Cortex of kidney (tissue), 1 donor: ENCODE data around the gene GRPR.
"Not testable (repeated sequence)": the region's sequence is repeated elsewhere in the genome, so short reads cannot be mapped to it uniquely, and the experiment has no call there.

ENCODE experiments used
- DNase-seq: peaks from one replicate; lab custom pipeline; 2025; lab: John Stamatoyannopoulos, UW

GRPR gene

GRCh38 chrX:16183843-16184242 is 60.5 kb downstream of the GRPR start:
- DNase-seq: not testable (repeated sequence)

DNA sequence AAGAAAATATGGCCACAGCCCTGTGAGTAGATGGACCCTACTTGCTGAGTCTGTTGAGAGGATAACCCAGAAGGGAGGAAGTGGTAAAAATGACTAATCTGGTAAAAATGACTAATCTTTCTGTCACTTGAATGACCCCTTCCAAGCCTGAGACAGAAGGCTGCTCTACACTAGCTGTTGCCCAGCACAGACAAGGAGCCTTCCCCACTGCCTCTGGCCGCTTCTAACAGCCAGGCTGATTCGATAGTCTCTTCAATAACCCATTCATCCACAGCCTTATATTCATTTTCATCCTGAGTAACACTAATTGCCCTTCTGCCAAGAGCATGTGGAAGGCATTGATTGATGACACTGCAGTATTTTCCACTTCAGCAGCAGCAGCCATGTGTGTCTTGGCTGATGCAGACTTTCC is 62.4 kb downstream of the GRPR start:
- no peak for DNase-seq

DNA sequence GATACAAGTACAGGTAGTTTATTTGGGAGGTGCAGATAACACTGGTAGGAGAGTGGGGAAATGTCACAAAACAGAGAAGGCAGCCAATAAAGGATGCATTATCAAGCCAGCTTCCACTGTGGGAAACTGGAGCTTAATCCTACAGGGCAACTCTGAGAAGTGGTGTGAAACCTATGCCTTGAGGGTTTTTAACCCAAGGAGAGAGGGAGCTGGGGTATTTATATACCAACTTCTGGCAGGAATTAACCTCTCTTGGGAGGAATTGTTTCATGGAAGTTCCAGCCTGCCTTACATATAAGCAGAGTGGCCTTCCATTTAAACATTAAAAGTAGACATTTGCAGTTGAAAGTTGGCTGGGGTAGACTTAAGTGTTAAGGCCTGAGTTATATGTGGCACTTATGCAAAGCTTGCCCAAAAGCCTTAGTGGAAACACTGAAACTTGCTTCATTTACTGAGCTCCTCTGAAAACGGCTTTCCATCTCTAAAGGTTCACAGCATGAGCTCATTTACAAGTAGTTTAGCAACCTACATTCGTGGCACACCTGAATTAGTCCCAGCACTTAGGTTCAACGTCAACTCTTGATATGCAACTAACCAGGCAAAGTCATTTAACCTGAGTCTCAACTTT is 63.1 kb downstream of the GRPR start:
- no peak for DNase-seq

DNA sequence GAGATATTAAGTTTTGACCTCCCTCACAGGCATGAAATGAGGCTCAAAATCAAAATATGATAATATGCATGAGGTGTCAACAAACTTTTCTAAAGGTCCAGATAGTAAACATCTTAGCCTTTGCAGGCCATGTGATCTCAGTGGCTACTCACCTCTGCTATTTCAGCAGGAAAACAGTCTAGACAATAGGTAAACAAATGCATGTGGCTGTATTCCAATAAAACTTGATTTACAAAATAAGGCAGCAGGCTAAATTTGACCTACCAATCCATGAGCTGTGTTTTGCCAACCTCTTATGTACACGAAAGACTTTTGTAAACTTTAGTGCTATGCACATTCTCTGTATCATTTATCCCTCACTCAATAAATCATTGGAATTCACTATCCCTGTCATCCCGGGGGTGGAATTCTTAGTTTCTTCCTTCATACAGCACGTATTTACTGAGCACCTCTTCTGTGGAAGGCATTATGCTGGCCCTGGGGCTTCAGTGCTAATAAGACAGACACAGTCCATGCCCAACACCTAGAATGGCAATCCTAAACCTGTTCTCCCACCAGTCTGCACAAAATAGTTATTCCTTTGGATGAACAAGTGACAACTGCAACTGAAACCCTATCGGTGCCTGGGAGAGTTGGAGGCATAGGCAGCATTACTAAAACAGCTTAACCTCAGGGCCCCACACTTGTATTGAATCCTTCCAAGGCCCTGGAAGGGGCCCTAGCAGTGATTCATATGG is 63.8 kb downstream of the GRPR start:
- no peak for DNase-seq

GRCh38 chrX:16188687-16189086 is 65.3 kb downstream of the GRPR start:
- DNase-seq: no peak

DNA sequence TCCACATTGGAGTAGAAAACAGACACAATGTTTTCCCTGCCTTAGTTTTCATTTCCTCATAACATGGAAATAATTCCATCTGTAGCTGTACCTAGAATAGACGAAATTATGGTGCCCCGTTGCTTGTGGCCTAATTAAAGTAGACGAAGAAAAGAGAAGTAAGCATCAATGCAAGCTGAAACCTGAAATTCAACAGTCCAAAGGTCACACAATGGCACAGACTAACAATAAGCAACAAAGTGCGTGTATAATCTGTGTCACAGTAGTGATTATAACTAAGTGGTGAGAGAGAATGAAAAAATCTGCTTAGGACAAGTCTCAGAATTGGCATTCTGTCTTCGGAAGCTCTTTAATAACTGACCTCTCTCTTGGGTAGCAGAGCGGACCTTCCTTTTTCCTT is 68.2 kb downstream of the GRPR start:
- no peak for DNase-seq

- no peak for DNase-seq
Measured at GRCh38 chrX:16196829-16197228, 73.5 kb downstream of the GRPR start.

DNA sequence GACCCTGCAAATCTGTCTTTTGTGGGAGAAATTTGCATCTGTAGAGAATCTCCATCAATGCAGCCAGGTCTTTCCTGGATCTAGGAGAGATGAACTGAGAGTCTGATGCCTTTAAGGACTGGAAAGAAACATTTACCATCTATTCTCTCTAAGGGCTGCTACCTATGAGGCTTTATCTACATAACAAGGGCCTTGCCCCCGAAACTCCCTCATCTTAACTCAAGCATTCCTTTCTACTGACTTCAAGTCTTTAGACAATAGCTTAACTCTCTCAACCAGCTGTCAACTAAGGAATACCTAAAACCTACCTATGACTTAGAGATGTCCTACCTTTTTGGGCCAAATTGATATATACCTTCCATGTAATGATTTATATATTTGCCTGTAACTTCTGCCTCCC is 76.0 kb downstream of the GRPR start:
- no peak for DNase-seq

DNA sequence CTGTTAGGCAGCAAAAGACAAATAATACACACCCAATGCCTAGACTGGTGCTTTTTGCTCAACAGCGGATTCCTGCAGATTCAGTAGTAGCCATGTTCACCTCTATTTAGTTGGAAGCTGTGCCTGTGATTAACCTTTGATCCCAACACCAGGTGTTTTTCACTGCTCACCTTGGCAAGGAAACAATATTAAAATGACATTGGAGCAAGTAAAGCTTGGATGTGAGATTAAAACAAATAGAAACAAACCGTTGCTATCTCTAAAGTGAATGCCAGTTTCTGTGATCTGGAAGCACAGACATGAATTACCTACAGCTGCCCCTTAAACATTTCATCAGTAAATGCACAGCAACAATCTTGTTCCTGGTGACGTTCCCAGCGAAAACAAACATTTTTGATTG is 79.6 kb downstream of the GRPR start:
- no peak for DNase-seq
